ENCODE measurements around the gene AHNAK.

GRCh38 chr11:62419314-62419929 is 127.2 kb downstream of the AHNAK start:
- TF ChIP-seq EZH2 (IDR thresholded peaks at IDR 0.05; ENCODE audit: borderline replicate concordance, low read depth, low read length, poor library complexity, severe bottlenecking), result no peak
- no peak for TF ChIP-seq CTCF (conservative IDR thresholded peaks at IDR 0.05; ENCODE audit: low read depth, low read length)

Measured in A673 (cell line).